A673 (cell line): ENCODE measurements around the gene BBS2. TPM values are rescaled to one million over a fixed set of nuclear protein-coding genes. Genes with fewer than 3 reads are reported as not detected.

Source experiments
- BruUV-seq: library from RNA; stranded (reverse); fragments of 400-500 nt; replicated peaks from 2 replicates; lab custom pipeline; 2021; lab: Mats Ljungman, UMichigan
- CTCF ChIA-PET: fragments of 300-600 bp; sonication (Branson Sonifier 250); formaldehyde crosslinking; loops from one replicate; lab custom pipeline; 2022; ENCODE audit warnings: antibody characterized with exemption; lab: Charles Lee
- POLR2A ChIA-PET: fragments of 300-600 bp; sonication (Branson Sonifier 250); formaldehyde crosslinking; loops from one replicate; lab custom pipeline; 2022; ENCODE audit warnings: antibody characterized with exemption; ENCODE audit not compliant: low non-redundant PET; lab: Charles Lee
- DNase-seq: peaks from one replicate; pipeline ENCODE4 v3.0.0-alpha.2; 2015; ENCODE audit warnings: low spot score
- H3K27ac ChIP-seq: fragments of 200-600 bp; sonication (generic); 2 replicates; pipeline ENCODE4 v1.5.1; 2016; ENCODE audit warnings: mixed run types, low read depth, mild to moderate bottlenecking, mixed read lengths, antibody characterized with exemption, low read length; ENCODE audit not compliant: poor library complexity, severe bottlenecking
- H3K27me3 ChIP-seq: fragments of 200-600 bp; sonication (generic); replicated peaks from 2 replicates; pipeline ENCODE4 v1.6.1; 2017; ENCODE audit warnings: mixed run types, low read depth, mild to moderate bottlenecking, mixed read lengths, antibody characterized with exemption, low read length; ENCODE audit not compliant: insufficient read depth, poor library complexity
- H3K36me3 ChIP-seq: fragments of 200-600 bp; sonication (generic); 2 replicates; pipeline ENCODE4 v1.6.1; 2016; ENCODE audit warnings: mixed run types, mild to moderate bottlenecking, mixed read lengths, antibody characterized with exemption, low read length; ENCODE audit not compliant: insufficient read depth, poor library complexity, severe bottlenecking
- H3K4me1 ChIP-seq: fragments of 200-600 bp; sonication (generic); 2 replicates; pipeline ENCODE4 v1.6.1; 2017; ENCODE audit warnings: mixed run types, mild to moderate bottlenecking, mixed read lengths, antibody characterized with exemption, low read length; ENCODE audit not compliant: insufficient read depth, poor library complexity, severe bottlenecking
- H3K4me3 ChIP-seq: fragments of 200-600 bp; sonication (generic); 2 replicates; pipeline ENCODE4 v1.5.1; 2016; ENCODE audit warnings: low read depth, mixed run types, mild to moderate bottlenecking, mixed read lengths, low read length; ENCODE audit not compliant: poor library complexity, severe bottlenecking
- H3K9me3 ChIP-seq: fragments of 200-600 bp; sonication (generic); 2 replicates; pipeline ENCODE4 v1.6.1; 2016; ENCODE audit warnings: mixed run types, low read depth, mild to moderate bottlenecking, mixed read lengths, antibody characterized with exemption, low read length; ENCODE audit not compliant: poor library complexity, severe bottlenecking
- EZH2 ChIP-seq: fragments of 200-600 bp; sonication (generic); IDR thresholded peaks from 2 replicates; pipeline ENCODE4 v1.6.1; 2017; ENCODE audit warnings: borderline replicate concordance, low read depth, mild to moderate bottlenecking, mixed read lengths, antibody characterized with exemption, low read length; ENCODE audit not compliant: poor library complexity, severe bottlenecking
- intact Hi-C: fragments of 100-400 bp; cut with micrococcal nuclease; formaldehyde crosslinking; loops from one replicate; pipeline ENCODE4 v1.10.0; 2022; ENCODE audit not compliant: unreplicated experiment
- total RNA-seq: library from RNA; stranded (reverse); gene quantifications from 2 replicates; pipeline ENCODE4 v1.2.3, GENCODE V29; 2021
- TF ChIP-seq, protein P1 (sequence below): fragments of 300-800, 200-600 bp; sonication (generic); conservative IDR thresholded peaks from 2 replicates; pipeline ENCODE4 v1.5.1; 2017; ENCODE audit warnings: low read depth, mild to moderate bottlenecking, antibody characterized with exemption, low read length, moderate library complexity, mixed read lengths

BBS2 gene
- total RNA-seq, 1 experiment from 2014 or later, result 22.1 TPM

GRCh38 chr16:56436258-56436657 is 83.6 kb downstream of the BBS2 start:
- DNase-seq, result peak; percentile 81
- no peak for TF ChIP-seq EZH2
- TF ChIP-seq, protein P1, sequence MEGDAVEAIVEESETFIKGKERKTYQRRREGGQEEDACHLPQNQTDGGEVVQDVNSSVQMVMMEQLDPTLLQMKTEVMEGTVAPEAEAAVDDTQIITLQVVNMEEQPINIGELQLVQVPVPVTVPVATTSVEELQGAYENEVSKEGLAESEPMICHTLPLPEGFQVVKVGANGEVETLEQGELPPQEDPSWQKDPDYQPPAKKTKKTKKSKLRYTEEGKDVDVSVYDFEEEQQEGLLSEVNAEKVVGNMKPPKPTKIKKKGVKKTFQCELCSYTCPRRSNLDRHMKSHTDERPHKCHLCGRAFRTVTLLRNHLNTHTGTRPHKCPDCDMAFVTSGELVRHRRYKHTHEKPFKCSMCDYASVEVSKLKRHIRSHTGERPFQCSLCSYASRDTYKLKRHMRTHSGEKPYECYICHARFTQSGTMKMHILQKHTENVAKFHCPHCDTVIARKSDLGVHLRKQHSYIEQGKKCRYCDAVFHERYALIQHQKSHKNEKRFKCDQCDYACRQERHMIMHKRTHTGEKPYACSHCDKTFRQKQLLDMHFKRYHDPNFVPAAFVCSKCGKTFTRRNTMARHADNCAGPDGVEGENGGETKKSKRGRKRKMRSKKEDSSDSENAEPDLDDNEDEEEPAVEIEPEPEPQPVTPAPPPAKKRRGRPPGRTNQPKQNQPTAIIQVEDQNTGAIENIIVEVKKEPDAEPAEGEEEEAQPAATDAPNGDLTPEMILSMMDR, result no peak
- Histone ChIP-seq H3K4me1 (peaks cover 17% of the 10 kb centered on the region), H3K4me3 (no peak overlapping the region), H3K36me3 (peaks cover 51% of the 10 kb centered on the region), H3K9me3 (no peaks in the 10 kb centered on the region), H3K27me3 (no peaks in the 10 kb centered on the region), H3K27ac (no peak overlapping the region)
- ChIA-PET POLR2A (no interaction called here), CTCF (no interaction called here)
- BruUV-seq, result no TSS peak
- intact Hi-C loops, result no loop called here

Other genes with a start within 250 kb of the BBS2 start
- gene AMFR, start 94.5 kb downstream of the BBS2 start, total RNA-seq, result 48.1 and 51.3 TPM in 2 replicates
- 220 and 231 TPM in 2 replicates for gene NUDT21, start 68.7 kb downstream of the BBS2 start, total RNA-seq
- 68.4 and 78.1 TPM in 2 replicates for gene OGFOD1, start 68.5 kb downstream of the BBS2 start, total RNA-seq
- not detected in 2 replicates for gene MT4, start 45.0 kb upstream of the BBS2 start, total RNA-seq
- not detected in 2 replicates for gene MT3, start 69.5 kb upstream of the BBS2 start, total RNA-seq
- gene MT2A, start 88.6 kb upstream of the BBS2 start, total RNA-seq, result 81.8 and 218 TPM in 2 replicates
- gene MT1E, start 105.8 kb upstream of the BBS2 start, total RNA-seq, result 21.6 and 50.6 TPM in 2 replicates
- gene MT1M, start 112.6 kb upstream of the BBS2 start, total RNA-seq, result 0.49 TPM in 1 of 2 replicates, not detected in the other
- not detected in 2 replicates for gene MT1A, start 118.6 kb upstream of the BBS2 start, total RNA-seq
- gene MT1B, start 131.9 kb upstream of the BBS2 start, total RNA-seq, result not detected in 2 replicates
- 7.7 and 26.9 TPM in 2 replicates for gene MT1F, start 137.9 kb upstream of the BBS2 start, total RNA-seq
- 10.8 and 48.8 TPM in 2 replicates for gene MT1G, start 148.0 kb upstream of the BBS2 start, total RNA-seq
- gene MT1H, start 149.8 kb upstream of the BBS2 start, total RNA-seq, result 2.4 TPM in 1 of 2 replicates, not detected in the other
- 30.0 and 74.3 TPM in 2 replicates for gene MT1X, start 162.4 kb upstream of the BBS2 start, total RNA-seq
- gene NUP93, start 210.1 kb upstream of the BBS2 start, total RNA-seq, result 153 and 155 TPM in 2 replicates